ENCODE measurements around the gene AP2A1.

AP2A1 gene

DNA sequence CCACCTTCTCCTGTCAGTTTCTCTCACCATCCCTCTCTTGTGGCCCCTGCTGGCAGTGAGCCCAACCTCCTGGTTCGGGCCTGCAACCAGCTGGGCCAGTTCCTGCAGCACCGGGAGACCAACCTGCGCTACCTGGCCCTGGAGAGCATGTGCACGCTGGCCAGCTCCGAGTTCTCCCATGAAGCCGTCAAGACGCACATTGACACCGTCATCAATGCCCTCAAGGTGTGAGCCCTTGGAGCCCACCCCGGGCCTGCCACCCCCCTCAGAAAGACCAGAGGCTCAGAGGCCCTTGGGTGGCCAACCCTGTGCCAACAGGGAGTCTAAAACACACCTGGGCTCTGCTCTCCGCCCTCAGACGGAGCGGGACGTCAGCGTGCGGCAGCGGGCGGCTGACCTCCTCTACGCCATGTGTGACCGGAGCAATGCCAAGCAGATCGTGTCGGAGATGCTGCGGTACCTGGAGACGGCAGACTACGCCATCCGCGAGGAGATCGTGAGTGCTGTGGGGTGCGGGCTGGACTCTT is 32.5 kb downstream of the AP2A1 start:
- DNase-seq: no peak

DNA sequence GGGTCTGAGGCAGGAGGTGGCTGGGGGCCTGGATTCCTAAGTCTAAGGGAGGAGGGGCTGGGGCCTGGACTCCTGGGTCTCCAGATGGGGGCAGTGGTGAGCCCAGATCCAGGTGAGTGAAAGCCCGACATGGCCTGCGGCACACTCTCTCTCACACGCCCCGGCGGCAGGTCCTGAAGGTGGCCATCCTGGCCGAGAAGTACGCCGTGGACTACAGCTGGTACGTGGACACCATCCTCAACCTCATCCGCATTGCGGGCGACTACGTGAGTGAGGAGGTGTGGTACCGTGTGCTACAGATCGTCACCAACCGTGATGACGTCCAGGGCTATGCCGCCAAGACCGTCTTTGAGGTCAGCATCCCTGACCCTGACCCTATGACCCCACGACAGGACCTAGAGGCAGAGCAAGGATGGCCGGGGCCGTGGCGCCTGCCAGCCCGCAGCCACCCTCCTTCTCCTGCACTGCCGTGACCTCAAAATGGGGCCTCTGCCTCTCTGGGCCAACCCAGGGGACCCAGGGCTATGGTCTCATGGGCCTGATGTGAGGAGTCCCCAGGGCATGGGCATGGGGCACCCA is 33.1 kb downstream of the AP2A1 start:
- DNase-seq: no peak

DNA sequence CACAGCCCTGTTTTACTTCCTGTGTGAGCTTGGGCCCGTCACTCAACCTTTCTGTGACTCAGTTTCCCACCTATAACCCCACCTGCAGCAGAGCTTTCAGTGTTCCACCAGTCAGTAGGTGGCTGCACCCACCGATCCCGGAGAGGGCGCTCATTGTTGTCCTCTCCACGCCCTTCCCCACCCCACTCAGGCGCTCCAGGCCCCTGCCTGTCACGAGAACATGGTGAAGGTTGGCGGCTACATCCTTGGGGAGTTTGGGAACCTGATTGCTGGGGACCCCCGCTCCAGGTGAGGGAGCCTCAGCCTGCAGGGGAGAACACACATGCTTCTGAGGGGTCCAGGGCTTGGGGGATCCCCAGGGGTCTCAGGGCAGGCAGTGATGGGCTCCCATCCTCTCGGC is 34.0 kb downstream of the AP2A1 start:
- no peak for DNase-seq

DNA sequence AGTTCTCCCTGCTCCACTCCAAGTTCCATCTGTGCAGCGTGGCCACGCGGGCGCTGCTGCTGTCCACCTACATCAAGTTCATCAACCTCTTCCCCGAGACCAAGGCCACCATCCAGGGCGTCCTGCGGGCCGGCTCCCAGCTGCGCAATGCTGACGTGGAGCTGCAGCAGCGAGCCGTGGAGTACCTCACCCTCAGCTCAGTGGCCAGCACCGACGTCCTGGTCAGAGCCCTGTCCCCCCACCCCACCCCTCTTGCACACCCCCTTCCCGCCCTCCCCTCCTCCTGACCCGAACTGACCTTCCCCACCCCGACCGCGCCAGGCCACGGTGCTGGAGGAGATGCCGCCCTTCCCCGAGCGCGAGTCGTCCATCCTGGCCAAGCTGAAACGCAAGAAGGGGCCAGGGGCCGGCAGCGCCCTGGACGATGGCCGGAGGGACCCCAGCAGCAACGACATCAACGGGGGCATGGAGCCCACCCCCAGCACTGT is 34.6 kb downstream of the AP2A1 start:
- DNase-seq: no peak

DNA sequence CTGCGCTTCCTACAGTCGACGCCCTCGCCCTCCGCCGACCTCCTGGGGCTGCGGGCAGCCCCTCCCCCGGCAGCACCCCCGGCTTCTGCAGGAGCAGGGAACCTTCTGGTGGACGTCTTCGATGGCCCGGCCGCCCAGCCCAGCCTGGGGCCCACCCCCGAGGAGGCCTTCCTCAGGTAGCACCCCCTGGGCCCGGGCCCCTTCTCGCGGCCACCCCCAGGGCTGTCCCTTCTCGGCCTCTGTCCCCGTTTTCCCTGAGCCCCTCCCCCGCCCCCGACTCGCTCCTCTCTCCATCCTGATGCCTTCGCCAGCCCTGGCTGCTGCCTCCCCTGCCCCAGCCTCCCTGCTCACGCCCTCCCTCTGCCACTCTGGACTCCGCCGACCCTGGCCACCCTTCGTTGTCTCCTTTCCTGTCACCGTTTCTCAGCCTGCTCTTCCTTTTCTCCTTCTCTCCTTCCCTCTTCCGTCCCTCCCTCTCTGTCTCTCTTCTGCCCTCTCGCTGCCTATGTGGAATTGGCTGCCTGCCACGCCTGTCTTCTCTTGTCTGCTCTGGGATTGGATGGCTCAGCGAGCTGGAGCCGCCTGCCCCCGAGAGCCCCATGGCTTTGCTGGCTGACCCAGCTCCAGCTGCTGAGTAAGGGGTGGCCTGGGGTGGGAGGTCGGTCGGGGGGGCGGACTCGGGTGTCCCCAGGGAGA is 35.3 kb downstream of the AP2A1 start:
- no peak for DNase-seq

DNA sequence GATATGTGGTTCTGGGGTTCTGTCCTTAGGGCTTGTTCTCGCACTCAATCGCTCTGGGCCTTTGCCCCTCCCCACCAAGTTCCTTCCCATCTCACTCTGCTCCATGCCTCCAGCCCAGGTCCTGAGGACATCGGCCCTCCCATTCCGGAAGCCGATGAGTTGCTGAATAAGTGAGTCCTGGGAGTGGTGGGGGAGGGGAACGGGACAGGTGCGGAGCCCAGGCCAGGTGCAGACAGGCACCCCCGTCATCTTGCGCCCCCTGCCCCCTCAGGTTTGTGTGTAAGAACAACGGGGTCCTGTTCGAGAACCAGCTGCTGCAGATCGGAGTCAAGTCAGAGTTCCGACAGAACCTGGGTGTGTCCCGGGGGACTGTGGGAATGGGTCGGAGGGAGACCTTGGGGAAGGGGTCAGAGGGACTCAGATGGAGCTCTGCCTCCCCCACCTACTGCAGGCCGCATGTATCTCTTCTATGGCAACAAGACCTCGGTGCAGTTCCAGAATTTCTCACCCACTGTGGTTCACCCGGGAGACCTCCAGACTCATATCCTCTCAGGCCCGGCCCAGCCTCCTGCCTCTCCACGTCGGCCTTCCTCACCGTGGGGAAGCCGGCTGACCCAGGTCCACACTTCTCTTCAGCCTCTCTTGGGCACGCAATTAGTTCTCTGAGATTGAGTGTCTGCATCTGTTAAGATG is 36.2 kb downstream of the AP2A1 start:
- DNase-seq: no peak

DNA sequence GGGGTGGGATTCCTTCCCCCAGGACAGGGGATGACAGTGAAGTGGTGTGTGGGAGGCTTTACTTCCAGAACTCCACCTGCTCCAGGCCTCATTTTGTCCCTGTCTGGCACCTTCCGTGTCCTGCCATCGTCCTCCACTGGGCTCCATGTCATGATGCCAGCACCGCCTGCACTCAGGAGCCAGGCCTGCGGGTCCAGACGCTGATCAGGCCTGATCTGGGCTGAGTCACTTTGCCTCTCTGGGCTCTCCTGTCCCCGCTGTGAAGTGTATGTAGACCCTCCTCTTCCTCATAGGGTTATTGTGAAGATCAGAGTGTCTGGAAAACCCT is 36.7 kb downstream of the AP2A1 start:
- DNase-seq: no peak

DNA sequence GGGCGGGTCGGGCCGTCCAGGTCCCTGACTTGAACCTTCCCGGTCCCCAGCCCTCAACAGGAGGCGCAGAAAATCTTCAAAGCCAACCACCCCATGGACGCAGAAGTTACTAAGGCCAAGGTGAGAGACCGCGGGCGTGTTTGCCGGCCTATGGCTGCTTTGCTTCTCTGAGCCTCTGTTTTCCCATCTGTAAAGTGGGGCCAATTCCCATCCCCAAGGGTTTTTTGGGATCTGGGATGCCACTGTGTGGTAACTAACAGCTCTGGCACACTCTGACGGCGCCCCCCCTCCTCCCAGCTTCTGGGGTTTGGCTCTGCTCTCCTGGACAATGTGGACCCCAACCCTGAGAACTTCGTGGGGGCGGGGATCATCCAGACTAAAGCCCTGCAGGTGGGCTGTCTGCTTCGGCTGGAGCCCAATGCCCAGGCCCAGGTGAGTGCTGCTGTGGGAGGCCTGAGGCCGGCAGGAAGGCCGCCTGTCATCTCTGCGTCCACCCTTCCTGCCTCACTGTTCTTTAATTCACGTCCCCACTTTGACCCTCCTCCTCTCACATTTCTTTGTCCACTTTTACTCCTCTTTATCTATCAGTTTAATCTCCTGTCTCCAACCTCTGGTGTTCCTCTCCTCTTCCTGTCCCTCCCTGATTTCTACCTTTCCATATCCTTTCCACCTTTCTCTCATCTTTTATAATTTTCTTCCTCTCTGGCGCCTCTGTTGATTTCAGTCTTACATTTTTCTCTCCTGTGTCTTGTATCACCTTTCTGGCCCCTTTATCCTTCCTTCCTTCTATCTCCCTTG is 39.2 kb downstream of the AP2A1 start:
- no peak for DNase-seq

DNA sequence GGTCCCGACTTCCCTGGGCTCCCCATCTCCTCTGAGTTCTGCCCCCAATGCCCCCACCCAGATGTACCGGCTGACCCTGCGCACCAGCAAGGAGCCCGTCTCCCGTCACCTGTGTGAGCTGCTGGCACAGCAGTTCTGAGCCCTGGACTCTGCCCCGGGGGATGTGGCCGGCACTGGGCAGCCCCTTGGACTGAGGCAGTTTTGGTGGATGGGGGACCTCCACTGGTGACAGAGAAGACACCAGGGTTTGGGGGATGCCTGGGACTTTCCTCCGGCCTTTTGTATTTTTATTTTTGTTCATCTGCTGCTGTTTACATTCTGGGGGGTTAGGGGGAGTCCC is 39.8 kb downstream of the AP2A1 start:
- no peak for DNase-seq

DNA sequence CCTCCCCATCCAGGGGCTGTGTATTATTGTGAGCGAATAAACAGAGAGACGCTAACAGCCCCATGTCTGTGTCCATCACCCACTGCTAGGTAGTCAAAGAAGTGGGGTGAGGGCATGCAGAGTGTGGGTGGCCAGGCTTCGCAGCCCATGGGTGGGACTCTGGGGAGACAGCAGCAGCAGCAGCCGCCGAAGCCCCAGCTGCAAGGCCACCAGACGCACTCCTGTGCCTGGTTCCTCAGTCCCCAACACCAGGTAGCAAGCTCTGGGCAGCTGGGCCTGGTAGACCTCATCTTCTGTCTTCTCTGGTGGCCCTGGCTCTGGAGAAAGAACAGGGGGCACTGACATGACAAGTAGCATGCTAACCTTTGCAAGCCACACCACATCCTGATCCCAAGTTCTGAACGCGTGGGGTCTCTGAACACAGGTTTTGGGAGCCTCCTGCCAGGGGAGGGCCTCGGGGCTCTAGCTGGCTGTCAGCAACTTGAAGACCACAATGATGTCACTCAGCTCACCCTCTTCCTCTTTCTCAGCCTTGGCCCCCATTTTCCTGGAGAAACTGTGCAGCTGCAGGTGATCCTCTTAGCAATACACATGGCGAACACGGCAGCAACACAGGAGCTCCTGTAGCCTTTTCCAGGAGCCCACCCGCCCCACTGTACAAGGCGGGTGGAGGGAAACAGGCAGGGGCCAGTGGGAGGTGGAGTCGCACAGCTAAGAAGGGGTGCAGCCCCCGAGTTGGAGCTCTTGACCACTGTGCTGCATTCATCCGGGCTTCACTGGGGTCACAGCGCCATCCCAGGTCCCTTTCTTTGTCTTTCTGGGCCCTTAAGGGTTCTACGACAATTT is 40.5 kb downstream of the AP2A1 start:
- no peak for DNase-seq

DNA sequence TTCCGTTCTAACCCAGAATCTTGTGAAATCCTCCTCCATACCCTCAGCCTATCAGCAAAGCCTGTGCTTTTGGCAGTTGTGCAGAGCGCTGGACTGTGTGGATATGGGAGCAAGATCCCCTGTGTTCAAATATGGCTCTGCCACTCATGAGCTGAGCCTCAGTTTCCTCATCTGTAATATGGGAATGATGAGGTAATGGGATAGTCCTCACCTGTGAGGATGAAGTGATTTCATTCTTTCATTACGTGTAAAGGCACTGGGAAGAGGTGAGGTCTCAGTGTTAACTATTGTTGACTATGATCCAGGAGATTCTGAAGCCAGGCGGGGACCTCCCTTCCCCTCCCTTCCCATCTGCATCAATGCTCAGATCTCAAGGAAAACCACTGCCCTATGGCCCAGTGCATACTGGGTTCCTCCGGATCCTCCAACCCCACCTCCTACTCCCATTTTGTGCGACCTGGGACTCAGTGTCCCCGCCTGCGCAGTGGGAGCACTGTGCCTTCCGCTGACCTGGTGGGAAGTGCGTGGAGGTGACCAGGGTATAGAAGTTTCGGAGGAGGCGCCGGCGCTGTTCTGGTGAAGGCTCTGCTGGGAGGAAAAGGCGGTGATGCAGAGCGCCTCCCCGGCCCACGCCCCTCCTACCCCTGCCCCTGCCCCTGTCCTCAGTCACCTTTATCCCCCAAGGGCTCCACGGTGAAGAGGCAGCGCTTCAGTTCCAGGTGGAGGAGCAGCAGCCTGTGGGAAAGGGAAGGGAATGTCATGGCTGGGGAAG is 41.3 kb downstream of the AP2A1 start:
- DNase-seq: no peak

DNA sequence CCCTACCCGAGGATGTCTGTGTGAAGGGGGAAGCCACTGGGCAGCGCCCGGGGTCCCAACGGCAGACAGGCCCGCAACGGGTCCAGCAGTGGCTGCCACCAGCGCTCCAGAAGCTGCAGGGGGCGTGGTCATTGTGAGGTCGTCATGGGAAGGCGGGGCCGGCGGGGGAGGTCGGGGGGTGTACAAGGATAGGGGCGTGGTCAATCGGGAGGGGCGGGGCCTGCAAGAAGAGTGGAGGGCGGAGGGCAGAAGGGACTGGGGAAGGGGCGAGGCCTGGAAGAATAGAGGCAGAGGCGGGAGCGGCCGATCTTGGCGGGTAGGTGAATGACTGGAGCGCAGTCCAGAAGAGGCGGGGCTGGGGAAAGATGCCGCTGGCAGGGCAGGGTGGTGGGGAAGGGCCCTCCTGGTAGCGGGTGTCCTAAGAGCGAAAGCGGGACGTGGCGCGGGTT is 41.9 kb downstream of the AP2A1 start:
- DNase-seq: peak; percentile 92

DNA sequence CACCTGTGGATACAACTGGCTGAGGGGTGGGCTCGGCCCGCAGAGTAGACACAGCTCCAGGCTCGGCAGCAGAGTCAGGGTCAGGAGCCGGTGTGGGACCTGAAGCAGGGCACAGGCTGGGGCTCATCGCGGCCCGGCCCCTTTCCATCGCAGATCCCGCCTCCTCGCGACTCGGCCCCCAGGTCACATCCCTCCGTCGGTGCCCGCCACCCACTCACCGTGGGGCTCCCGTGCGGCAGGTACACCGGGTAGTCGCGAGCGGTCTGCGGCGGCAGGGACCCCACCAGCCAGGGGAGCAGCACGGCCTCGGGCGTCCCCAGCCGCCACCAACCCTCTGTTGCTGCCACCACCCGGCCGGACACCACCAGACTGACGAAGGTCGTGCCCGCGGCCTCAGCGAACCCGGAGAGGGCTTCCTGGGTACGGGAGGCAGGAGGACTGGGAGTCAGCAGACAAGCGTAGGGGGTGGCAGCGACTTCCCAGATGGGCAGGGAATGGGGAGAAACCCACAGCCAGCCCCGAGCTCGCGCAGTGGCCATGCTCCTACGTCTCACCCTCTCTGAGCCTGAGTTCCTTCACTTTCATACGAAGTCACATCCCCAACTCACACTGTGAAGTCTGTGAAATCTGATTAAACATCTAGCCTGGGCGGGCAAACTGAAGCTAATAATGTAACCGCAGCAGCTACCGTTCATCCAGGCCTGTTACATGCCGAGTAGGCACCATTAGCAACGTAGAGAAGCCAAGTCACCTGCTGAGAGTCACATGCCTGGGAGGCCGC is 42.5 kb downstream of the AP2A1 start:
- peak; percentile 69 for DNase-seq

DNA sequence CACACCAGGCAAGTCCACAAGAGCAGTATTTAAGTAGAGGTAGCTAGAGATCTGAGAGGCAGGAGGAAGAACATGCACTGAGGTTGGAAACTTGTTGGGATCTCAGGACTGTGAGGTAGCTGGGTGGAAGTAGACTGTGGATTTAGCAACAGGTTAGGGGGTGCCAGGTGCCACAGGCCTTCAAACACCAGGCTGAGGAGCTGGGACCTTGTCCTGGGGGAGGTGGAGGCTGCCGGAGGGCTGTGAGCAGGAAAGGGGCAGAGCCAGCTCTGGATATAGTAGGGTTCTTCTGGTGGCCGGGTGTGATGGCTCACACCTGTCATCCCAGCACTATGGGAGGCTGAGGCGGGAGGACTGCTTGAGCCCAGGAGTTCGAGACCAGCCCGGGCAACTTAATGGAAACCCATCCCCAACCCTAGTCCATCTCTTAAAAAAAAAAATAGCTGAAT is 43.2 kb downstream of the AP2A1 start:
- no peak for DNase-seq

DNA sequence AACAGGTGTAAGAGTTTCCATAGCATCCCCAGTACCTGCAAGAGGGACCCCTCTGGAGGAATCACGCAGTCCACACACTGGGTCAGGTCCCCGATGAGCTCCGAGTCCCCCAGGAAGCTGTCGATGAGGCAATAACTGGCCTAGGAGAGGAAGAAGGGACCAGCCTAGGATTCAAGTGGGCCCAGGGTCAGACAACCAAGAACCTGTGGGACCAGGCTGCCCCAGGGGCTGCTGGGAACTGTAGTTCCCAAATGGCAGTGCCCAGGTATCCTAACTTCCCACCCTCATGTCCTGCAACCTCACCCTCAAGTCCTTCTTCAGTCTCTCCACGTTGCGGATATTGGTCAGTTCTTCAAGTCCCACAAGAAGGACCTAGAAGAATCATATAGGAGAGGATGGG is 44.5 kb downstream of the AP2A1 start:
- DNase-seq: no peak

DNA sequence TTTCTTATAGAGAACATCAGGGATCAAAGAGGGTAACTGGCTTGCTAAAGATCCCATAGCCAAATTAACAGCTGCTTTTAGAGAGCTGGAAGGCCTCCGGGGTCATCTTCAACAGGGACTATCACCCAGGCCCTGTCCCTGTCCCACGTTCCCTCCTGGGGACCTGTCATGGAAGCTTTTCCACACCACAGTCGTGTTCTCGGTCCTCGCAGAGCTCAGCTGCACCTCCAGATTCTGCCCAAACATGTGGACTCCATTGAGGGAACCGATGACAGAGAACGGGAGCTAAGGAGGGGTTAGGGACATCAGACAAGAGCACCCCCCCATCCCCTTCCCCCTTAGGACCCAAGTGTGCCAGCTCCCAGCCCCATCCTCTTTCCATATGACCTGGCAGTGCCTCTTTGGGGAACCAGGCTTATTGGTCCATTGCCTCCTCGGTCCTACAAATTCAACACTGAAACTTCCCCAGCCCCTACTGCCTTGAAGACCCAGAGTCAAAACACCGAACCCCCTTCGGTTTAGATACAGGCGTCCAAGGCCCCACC is 45.7 kb downstream of the AP2A1 start:
- DNase-seq: no peak

DNA sequence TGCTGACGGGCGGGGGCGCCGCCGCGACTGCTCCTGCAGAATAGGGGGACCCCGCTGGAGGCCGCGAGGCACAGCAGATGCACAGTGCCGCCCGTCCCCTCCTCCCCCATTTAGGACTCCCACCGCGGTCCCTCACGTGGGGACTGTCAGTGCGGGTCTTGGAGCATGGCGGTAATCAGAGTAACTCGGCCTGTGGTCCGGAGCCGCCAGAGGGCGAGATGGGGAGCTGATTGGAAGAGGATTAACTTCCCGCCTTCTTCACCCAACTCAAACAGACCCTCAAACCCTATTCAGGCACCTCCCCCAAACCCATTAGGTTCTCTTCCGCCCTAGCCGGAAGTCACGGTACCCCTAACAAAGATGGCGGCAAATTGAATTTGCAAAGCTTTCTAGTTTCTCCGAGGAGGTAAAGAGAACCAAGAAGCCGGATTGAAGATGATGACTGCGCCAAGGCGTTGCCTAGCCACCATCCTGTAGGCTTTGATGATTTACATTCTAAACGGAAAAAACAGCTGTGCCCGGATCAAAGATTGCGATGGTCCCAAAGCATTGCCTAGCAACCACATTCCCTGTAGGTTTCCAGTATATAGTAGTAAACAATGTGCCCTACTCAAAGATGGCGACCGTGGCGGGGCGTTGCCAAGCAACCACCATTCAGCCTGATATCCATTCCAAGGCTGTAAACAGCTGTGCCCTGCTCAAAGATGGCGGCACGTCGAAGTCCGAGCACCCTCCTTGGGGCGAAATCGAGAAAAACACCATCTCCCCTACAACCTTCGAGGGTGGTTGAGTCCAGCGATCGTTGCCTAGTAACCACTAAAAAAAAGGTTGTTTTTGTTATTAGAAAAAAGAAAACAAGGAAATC is 46.4 kb downstream of the AP2A1 start, which contains the start of gene FUZ:
FUZ (minus strand) TSS at position 296 of the 865 bp plus-strand sequence; CDS start at position 110, 186 bp downstream.
- peak; percentile 98 for DNase-seq

DNA sequence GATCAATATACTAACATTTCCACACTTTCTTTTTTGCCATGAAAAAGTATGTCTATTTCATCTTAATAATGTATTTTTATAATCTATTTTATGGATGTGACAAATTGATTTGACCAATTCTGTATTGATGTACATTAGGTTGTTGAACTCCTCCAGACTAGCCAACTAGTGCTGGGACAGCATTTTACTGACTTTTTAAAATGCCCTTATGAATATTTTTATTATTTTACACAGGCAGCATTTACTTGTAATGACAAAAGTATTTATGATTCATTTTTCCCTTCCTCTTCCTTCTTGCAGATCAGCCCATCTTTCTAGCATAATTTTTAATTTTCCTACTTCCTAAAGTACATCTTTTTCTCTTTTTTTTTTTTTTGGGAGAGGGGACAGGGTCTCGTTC is 47.2 kb downstream of the AP2A1 start:
- peak; percentile 34 for DNase-seq

DNA sequence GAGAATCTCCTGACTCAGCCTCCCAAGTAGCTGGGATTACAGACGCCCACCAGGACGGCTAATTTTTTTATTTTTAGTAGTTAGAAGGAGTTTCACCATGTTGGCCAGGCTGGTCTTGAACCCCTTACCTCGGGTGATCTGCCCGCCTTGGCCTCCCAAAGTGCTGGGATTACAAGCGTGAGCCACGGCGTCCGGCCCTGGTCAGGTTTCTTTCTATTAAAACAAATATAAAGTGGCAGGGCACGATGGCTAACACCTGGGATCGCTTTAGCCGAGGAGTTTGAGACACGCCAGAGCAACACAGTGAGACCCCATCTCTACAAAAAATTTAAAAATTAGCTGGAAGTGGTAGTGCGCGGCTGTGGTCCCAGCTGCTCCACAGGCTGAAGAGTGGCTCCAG is 49.8 kb downstream of the AP2A1 start:
- no peak for DNase-seq

Data from CD4-positive, alpha-beta T cell treated with Interleukin-21 for 1 hour (primary cell).